Aorta (tissue), 5 donors: Measurements from ENCODE around the gene ACTN4. TPM values are rescaled to one million over a fixed set of nuclear protein-coding genes. Genes with fewer than 3 reads are reported as not detected.
"Not testable (repeated sequence)": the region's sequence is repeated elsewhere in the genome, so short reads cannot be mapped to it uniquely, and the experiment has no call there.

Experiments
- ATAC-seq: fragments of 200-7000 bp; cut with Tn5 transposase; one replicate; pipeline ENCODE4 v1.9.1; 2022; ENCODE audit warnings: moderate library complexity; ENCODE audit not compliant: low FRiP score
- DNase-seq, 2 donors: peaks; one replicate each; pipeline ENCODE4 v3.0.0-alpha.2; 2020
- H3K27ac ChIP-seq, 2 donors: one replicate each; pipeline ENCODE4 v1.5.1; 2013; ENCODE audit warnings: low read length in 2 of 2, mild to moderate bottlenecking in 2 of 2, moderate library complexity in 2 of 2, control low read depth in 1 of 2, inconsistent platforms in 1 of 2, low read depth in 1 of 2
- H3K27me3 ChIP-seq, 2 donors: one replicate each; pipeline ENCODE4 v1.6.1; 2013; ENCODE audit warnings: control low read depth in 1 of 2, low read length in 1 of 2, mild to moderate bottlenecking in 1 of 2, moderate library complexity in 1 of 2; ENCODE audit not compliant: insufficient read depth in 2 of 2, control insufficient read depth in 1 of 2
- H3K36me3 ChIP-seq, 2 donors: one replicate each; pipeline ENCODE4 v1.6.1; 2013; ENCODE audit warnings: control low read depth in 1 of 2, low read length in 1 of 2, mild to moderate bottlenecking in 1 of 2; ENCODE audit not compliant: insufficient read depth in 2 of 2, control insufficient read depth in 1 of 2
- H3K4me1 ChIP-seq, 2 donors: one replicate each; pipeline ENCODE4 v1.6.1; 2013; ENCODE audit warnings: low read length in 2 of 2, control low read depth in 1 of 2, mild to moderate bottlenecking in 1 of 2, moderate library complexity in 1 of 2; ENCODE audit not compliant: insufficient read depth in 2 of 2, control insufficient read depth in 1 of 2
- H3K4me3 ChIP-seq, 2 donors: one replicate each; pipeline ENCODE4 v1.5.1; 2013; ENCODE audit warnings: low read length in 2 of 2, control low read depth in 1 of 2, mild to moderate bottlenecking in 1 of 2
- H3K9me3 ChIP-seq: one replicate; pipeline ENCODE4 v1.6.1; 2013; ENCODE audit warnings: mild to moderate bottlenecking, low read length; ENCODE audit not compliant: control insufficient read depth
- WGBS, 2 donors: extraction: QIAGEN DNeasy Blood & Tissue Kit; methylation state at CpG; one replicate each; pipeline ENCODE4 v1.1.7; 2013; 5-methylcytosine and 5-hydroxymethylcytosine counted together
- intact Hi-C, 2 donors: fragments of 100-400 bp; cut with DNase I; formaldehyde crosslinking; loops; one replicate each; pipeline versions ENCODE4 v1.14.2 to v1.15.0; 2022
- long read RNA-seq, 2 donors: library from polyadenylated mRNA; unstranded; transcript quantifications; one replicate each; pipeline ENCODE4 v2.0.0, GENCODE V29; 2020 to 2021
- polyA plus RNA-seq, 2 donors: library from polyadenylated mRNA; stranded (reverse); fragments of 200-250 nt; gene quantifications; one replicate each; pipeline ENCODE4 v1.2.3, GENCODE V29; 2013
- total RNA-seq, 2 donors: library from RNA; stranded (reverse); fragmentation: NEBNext Ultra II Directional; extraction: Animal tissue kit (Norgen Biotek cat#: 25700); gene quantifications; one replicate each; pipeline ENCODE4 v1.2.1, GENCODE V29; 2021
- donor health status: healthy with polysubstance abuse.
- donor health status: Bipolar disorder and iron deficiency.
- donor health status: DM: no; HTN: no; CAD: no.
- donor health status: DM: no; HTN: no; CAD: no.
- donor health status: DM: yes; HTN: yes; CAD: no.

The ACTN4 gene
- 1,000 to 10,000 TPM in 1 of 2 donors, 100 to 1,000 TPM in 1; 794 to 1,985 TPM for total RNA-seq
- 100 to 1,000 TPM; 111 to 163 TPM for polyA plus RNA-seq
- long read RNA-seq, donor 1, full-length matches to known transcripts, result 51 of 259 reads
- long read RNA-seq, donor 1, partial matches to known transcripts, result 108 of 259 reads
- long read RNA-seq, donor 1, other reads (novel, unspliced or antisense), result 100 of 259 reads
- long read RNA-seq, donor 2, full-length matches to known transcripts, result 25 of 119 reads
- long read RNA-seq, donor 2, partial matches to known transcripts, result 24 of 119 reads
- long read RNA-seq, donor 2, other reads (novel, unspliced or antisense), result 70 of 119 reads

- DNase-seq, result peak; percentile 99 to 100
- H3K4me3 ChIP-seq, result peak within 1 kb of the TSS; percentile 98 to 100
Measured at GRCh38 chr19:38647368-38647965, at the start of gene ACTN4. TSS of gene ACTN4 (plus strand) at chr19:38647649. CDS start at chr19:38647746, 97 bp downstream.

DNA sequence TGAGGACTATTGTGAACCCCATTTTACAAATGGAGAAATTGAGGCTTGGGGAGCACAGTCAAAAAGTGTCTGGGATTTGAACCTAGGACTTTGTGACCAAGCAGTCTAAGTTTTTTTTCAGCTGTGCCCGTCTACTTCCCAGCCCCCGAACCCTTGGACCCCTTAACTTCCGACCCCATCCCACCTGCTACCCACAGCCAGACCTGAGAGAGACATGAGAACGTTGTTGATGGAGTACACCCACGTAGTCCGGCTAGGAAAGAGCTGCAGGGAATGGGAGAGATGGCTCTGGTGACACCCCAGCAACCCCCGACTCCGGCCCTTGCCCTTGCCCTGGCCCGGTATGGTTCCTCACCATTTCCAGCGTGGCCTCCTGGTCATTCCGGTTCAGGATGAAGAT is 47.7 kb upstream of the ACTN4 start:
- Histone ChIP-seq H3K4me3 (no peak overlapping the region), H3K9me3 (no peaks in the 10 kb centered on the region), H3K27me3 (no peaks in the 10 kb centered on the region), H3K36me3 (no peaks in the 10 kb centered on the region), H3K27ac (no peak overlapping the region), H3K4me1 (no peaks in the 10 kb centered on the region)
- 85 to 87% methylated on average over 11 of the region's 11 CpGs for WGBS, 2 donors
- intact Hi-C loops, result no loop called here
- ATAC-seq, result no peak
- DNase-seq, result no peak

More at GRCh38 chr19:38647368-38647965, at the start of gene ACTN4:
- WGBS, 2 donors, result 0% methylated on average over 75 to 77 of the region's 77 CpGs
- Histone ChIP-seq H3K27ac (peak within 1 kb of the TSS; percentile 95 to 97), H3K4me1 (peaks cover 0 to 3% of the 10 kb centered on the region in 2 donors), H3K27me3 (no peaks in the 10 kb centered on the region), H3K36me3 (no peaks in the 10 kb centered on the region), H3K9me3 (no peaks in the 10 kb centered on the region)
- intact Hi-C loops, result loop anchor here in 1 of 2 donors (5.0 kb wide), 1 partner anchor 200 kb away; the partner anchor contains the start of gene HNRNPL
- peak; percentile 94 for ATAC-seq

DNA sequence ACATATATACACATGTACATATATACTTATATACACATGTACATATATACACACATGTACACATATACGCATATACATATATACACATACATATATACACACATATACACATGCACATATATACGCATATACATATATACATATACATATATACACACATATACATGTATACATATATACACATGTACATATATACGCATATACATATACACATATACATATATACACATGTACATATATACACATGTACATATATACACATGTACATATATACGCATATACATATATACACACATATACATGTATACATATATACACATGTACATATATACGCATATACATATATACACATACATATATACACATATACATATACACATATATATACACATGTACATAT is 44.6 kb upstream of the ACTN4 start:
- H3K4me1 ChIP-seq, H3K27ac ChIP-seq, H3K9me3 ChIP-seq, DNase-seq, H3K27me3 ChIP-seq, ATAC-seq, intact Hi-C loops, H3K36me3 ChIP-seq, H3K4me3 ChIP-seq: not testable (repeated sequence)
- 95 to 96% methylated on average over 5 of the region's 5 CpGs for WGBS, 2 donors

DNA sequence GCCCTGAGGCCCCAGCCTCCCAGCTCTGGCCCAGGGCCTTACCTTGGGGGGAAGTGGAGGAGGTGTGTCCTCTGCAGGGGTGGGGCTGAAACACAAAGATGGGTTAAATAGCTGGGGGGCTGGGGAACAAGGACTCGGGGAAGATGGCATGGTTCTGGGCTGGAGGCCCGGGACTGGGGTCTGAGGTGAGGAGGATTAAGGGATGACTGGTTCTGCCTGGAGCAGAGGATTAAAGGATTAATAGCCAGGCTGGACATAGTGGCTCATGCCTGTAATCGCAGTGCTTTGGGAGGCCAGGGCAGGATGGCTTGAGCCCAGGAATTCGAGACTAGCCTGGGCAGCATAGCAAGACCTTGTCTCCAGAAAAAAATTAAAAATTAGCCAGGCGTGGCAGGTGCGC is 41.3 kb upstream of the ACTN4 start:
- Histone ChIP-seq H3K4me3 (no peak overlapping the region), H3K9me3 (no peaks in the 10 kb centered on the region), H3K27me3 (no peaks in the 10 kb centered on the region), H3K27ac (no peak overlapping the region), H3K4me1 (no peaks in the 10 kb centered on the region), H3K36me3 (no peaks in the 10 kb centered on the region)
- DNase-seq (no peak), ATAC-seq (no peak)
- whole genome bisulfite sequencing, 2 donors, result 84 to 86% methylated on average over 6 of the region's 6 CpGs
- intact Hi-C loops, result no loop called here

- DNase-seq, result no peak
- H3K36me3 ChIP-seq, result no peaks in the 10 kb centered on the region
- no peaks in the 10 kb centered on the region for H3K9me3 ChIP-seq
- no peak overlapping the region for H3K4me3 ChIP-seq
- intact Hi-C loops, result no loop called here
- 57 to 77% methylated on average over 3 of the region's 3 CpGs for WGBS, 2 donors
- no peak overlapping the region for H3K27ac ChIP-seq
- no peak for ATAC-seq
- no peaks in the 10 kb centered on the region for H3K4me1 ChIP-seq
- no peaks in the 10 kb centered on the region for H3K27me3 ChIP-seq
Measured at GRCh38 chr19:38614289-38614688, 33.2 kb upstream of the ACTN4 start.

DNA sequence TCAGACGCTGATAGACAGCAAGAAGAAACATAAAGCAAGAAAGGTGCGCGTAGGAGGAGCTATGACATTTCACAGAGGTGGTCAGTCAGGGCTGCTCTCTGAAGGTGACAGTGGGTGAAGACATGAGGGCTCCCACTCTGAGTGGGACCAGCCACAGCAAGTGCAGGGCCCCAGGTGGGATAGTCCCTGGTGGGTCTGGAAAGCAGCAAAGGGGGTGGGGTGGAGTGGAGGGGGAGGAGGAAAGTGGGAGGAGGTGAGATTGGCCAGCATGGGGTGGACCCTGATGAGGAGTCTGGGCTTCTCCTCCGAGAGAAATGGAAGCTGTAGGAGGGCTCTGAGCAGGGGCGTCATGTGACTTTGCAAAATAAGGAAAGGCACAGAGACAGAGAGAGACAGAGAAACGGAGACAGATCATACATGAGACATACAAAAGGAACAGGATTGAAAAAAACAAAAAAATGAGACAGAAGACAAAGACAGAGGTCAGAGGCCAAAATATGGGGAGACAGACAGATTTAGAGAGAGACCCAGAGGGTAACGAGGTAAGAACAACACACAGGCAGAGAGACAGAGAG is 32.4 kb upstream of the ACTN4 start:
- Histone ChIP-seq H3K27me3 (no peaks in the 10 kb centered on the region), H3K9me3 (no peaks in the 10 kb centered on the region), H3K4me1 (no peaks in the 10 kb centered on the region), H3K36me3 (no peaks in the 10 kb centered on the region), H3K4me3 (no peak overlapping the region), H3K27ac (no peak overlapping the region)
- WGBS, 2 donors, result 69 to 74% methylated on average over 7 of the region's 7 CpGs
- no peak for ATAC-seq
- intact Hi-C loops, result loop anchor here in 1 of 2 donors (5.0 kb wide), 1 partner anchor 237 kb away; no protein-coding TSS in a partner anchor
- no peak for DNase-seq

DNA sequence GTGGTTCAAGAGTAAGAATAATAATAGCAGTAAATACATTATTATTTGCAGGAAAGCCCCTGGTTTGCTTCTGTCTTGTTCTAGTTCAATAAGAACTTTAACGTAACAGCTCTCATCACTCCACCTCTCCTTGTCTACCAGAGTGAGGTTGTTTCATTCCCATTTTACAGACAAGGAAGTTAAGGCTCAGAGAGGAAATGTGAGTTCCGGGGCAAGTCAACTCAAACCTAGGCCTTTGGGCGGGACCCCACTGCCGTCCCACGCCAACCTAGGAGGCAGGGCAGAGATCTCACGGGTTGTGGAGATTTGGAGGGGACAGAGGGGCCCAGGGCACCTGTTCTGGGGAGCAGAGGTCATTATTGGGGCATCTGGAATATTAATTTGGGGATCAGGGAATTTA is 31.2 kb upstream of the ACTN4 start:
- Histone ChIP-seq H3K27me3 (no peaks in the 10 kb centered on the region), H3K4me3 (no peak overlapping the region), H3K9me3 (no peaks in the 10 kb centered on the region), H3K27ac (no peak overlapping the region), H3K4me1 (no peaks in the 10 kb centered on the region), H3K36me3 (no peaks in the 10 kb centered on the region)
- intact Hi-C loops, result loop anchor here in 1 of 2 donors (5.0 kb wide), 1 partner anchor 236 kb away; no protein-coding TSS in a partner anchor
- DNase-seq (no peak), ATAC-seq (no peak)
- 94 to 95% methylated on average over 6 of the region's 6 CpGs for WGBS, 2 donors

GRCh38 chr19:38617283-38617763 is 30.1 kb upstream of the ACTN4 start:
- ATAC-seq, result no peak
- H3K27ac ChIP-seq, result no peak overlapping the region
- peaks cover 0 to 2% of the 10 kb centered on the region in 2 donors for H3K36me3 ChIP-seq
- WGBS, 2 donors, result 87 to 89% methylated on average over 9 of the region's 9 CpGs
- H3K4me3 ChIP-seq, result no peak overlapping the region
- no peaks in the 10 kb centered on the region for H3K9me3 ChIP-seq
- intact Hi-C loops, result loop anchor here in 1 of 2 donors (5.0 kb wide), 1 partner anchor 235 kb away; no protein-coding TSS in a partner anchor
- no peak for DNase-seq
- H3K27me3 ChIP-seq, result no peaks in the 10 kb centered on the region
- H3K4me1 ChIP-seq, result no peaks in the 10 kb centered on the region
